ENCODE data around the gene CTTN.
A peak's percentile ranks its signal among the peaks of the same experiment; 100 is the strongest.

CTTN gene

GRCh38 chr11:70485326-70486025 is 87.1 kb downstream of the CTTN start:
- no peak overlapping the region for H3K4me2 ChIP-seq (ENCODE audit: insufficient read depth, low read length, poor library complexity, severe bottlenecking)
- no peak for DNase-seq (ENCODE audit: low spot score)
- H3K27me3 ChIP-seq (ENCODE audit: control insufficient read depth in 3 of 3, insufficient read depth in 3 of 3, low read depth in 1 of 3, low read length in 3 of 3): no peaks in the 10 kb centered on the region
- no peak overlapping the region for H3K9ac ChIP-seq (ENCODE audit: low read depth, low read length, poor library complexity)
- H2BK15ac ChIP-seq (ENCODE audit: low read length): no peak overlapping the region
- H3K4me1 ChIP-seq (ENCODE audit: control insufficient read depth in 2 of 2, insufficient read depth in 1 of 2, low read depth in 1 of 2, low read length in 2 of 2): peaks cover 0 to 1% of the 10 kb centered on the region in 2 donors
- peaks cover 1 to 81% of the 10 kb centered on the region in 2 donors for H3K36me3 ChIP-seq (replicated peaks in 1 of 2; ENCODE audit: control insufficient read depth in 2 of 2, insufficient read depth in 2 of 2, low read length in 2 of 2)
- no peak overlapping the region for H3K4ac ChIP-seq (ENCODE audit: low read length)
- H3K27ac ChIP-seq (replicated peaks; ENCODE audit: low read length): no peak overlapping the region
- H2BK5ac ChIP-seq (ENCODE audit: low read length): no peak overlapping the region
- H3K4me3 ChIP-seq (ENCODE audit: low read length in 2 of 2): no peak overlapping the region
- no peaks in the 10 kb centered on the region for H3K79me1 ChIP-seq (ENCODE audit: low read depth, low read length)
- H2BK12ac ChIP-seq (ENCODE audit: low read length): no peak overlapping the region
- no peak overlapping the region for H2AK5ac ChIP-seq (ENCODE audit: low read depth, low read length)
- peaks cover 2 to 5% of the 10 kb centered on the region in 2 donors for H3K9me3 ChIP-seq (replicated peaks in 1 of 2; ENCODE audit: control insufficient read depth in 2 of 2, insufficient read depth in 1 of 2, low read depth in 1 of 2, low read length in 2 of 2)
- no peak overlapping the region for H2AFZ ChIP-seq (ENCODE audit: low read length)
- peak overlapping the region; percentile 25 for H3K14ac ChIP-seq (ENCODE audit: low read length)
- H3K18ac ChIP-seq (ENCODE audit: low read length): no peak overlapping the region
- H4K8ac ChIP-seq (ENCODE audit: low read depth, low read length): no peak overlapping the region
- no peak overlapping the region for H2BK120ac ChIP-seq (ENCODE audit: low read depth, low read length)
- no peak overlapping the region for H4K91ac ChIP-seq (ENCODE audit: low read depth, low read length, poor library complexity)
- WGBS, 2 donors (ENCODE audit: extremely low coverage in 2 of 2, insufficient read length in 2 of 2, insufficient replicate concordance in 1 of 2): no CpG with 5 or more reads among the region's 31 CpGs
- no peak overlapping the region for H3K23ac ChIP-seq (ENCODE audit: low read depth, low read length, poor library complexity)

DNA sequence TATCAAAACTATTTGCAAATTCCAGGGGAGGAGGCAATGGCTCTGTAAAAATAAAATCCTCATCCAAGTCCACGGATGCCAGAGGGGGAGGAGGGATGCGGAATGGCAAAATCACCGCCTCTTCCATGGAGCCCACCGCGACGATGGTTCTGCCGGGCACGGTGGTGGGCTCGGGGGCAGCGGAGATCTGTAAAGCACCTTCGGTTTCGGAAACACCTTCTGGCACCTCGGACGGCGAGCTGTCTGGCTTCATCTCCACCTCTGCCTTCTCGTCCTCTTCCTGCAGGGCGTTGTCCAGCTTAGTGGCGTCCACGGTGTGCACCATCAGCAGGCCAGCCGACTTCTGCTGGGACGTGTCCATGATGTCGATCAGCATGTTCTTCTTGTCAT is 87.7 kb downstream of the CTTN start:
- Histone ChIP-seq H3K27ac (replicated peaks; ENCODE audit: low read length) (no peak overlapping the region), H3K4me2 (ENCODE audit: insufficient read depth, low read length, poor library complexity, severe bottlenecking) (no peak overlapping the region), H3K9me3 (replicated peaks in 1 of 2; ENCODE audit: control insufficient read depth in 2 of 2, insufficient read depth in 1 of 2, low read depth in 1 of 2, low read length in 2 of 2) (peaks cover 7 to 11% of the 10 kb centered on the region in 2 donors), H3K18ac (ENCODE audit: low read length) (no peak overlapping the region), H2BK15ac (ENCODE audit: low read length) (no peak overlapping the region), H3K4me1 (ENCODE audit: control insufficient read depth in 2 of 2, insufficient read depth in 1 of 2, low read depth in 1 of 2, low read length in 2 of 2) (peaks cover 0 to 1% of the 10 kb centered on the region in 2 donors), H3K36me3 (replicated peaks in 1 of 2; ENCODE audit: control insufficient read depth in 2 of 2, insufficient read depth in 2 of 2, low read length in 2 of 2) (peaks cover 1 to 85% of the 10 kb centered on the region in 2 donors), H2AFZ (ENCODE audit: low read length) (no peak overlapping the region), H3K27me3 (ENCODE audit: control insufficient read depth in 3 of 3, insufficient read depth in 3 of 3, low read depth in 1 of 3, low read length in 3 of 3) (no peaks in the 10 kb centered on the region), H3K79me1 (ENCODE audit: low read depth, low read length) (no peaks in the 10 kb centered on the region), H3K23ac (ENCODE audit: low read depth, low read length, poor library complexity) (no peak overlapping the region), H2BK120ac (ENCODE audit: low read depth, low read length) (no peak overlapping the region), H3K4ac (ENCODE audit: low read length) (no peak overlapping the region), H2AK5ac (ENCODE audit: low read depth, low read length) (no peak overlapping the region), H3K4me3 (ENCODE audit: low read length in 2 of 2) (no peak overlapping the region), H2BK12ac (ENCODE audit: low read length) (no peak overlapping the region), H3K9ac (ENCODE audit: low read depth, low read length, poor library complexity) (no peak overlapping the region), H4K91ac (ENCODE audit: low read depth, low read length, poor library complexity) (no peak overlapping the region), H4K8ac (ENCODE audit: low read depth, low read length) (no peak overlapping the region), H2BK5ac (ENCODE audit: low read length) (no peak overlapping the region), H3K14ac (ENCODE audit: low read length) (no peak overlapping the region)
- WGBS, 2 donors (ENCODE audit: extremely low coverage in 2 of 2, insufficient read length in 2 of 2, insufficient replicate concordance in 1 of 2): no CpG with 5 or more reads among the region's 22 CpGs
- no peak for DNase-seq (ENCODE audit: low spot score)

Data from neuronal stem cell (in vitro differentiated cells).